DOHH2 (cell line): ENCODE data around the gene UBE2V1.

Experiments
- H3F3A ChIP-seq: fragments of 200-600 bp; sonication (generic), shearing (Covaris generic); 2 replicates; pipeline ENCODE4 v1.6.0; 2016; ENCODE audit warnings: antibody characterized with exemption, mild to moderate bottlenecking; ENCODE audit not compliant: control insufficient read depth, insufficient read depth
- H3K27ac ChIP-seq: fragments of 200-600 bp; sonication (generic); 2 replicates; pipeline ENCODE4 v1.5.1; 2014; ENCODE audit warnings: low read depth, mild to moderate bottlenecking, low read length, moderate library complexity
- H3K27me3 ChIP-seq: fragments of 200-600 bp; sonication (generic); 2 replicates; pipeline ENCODE4 v1.6.1; 2014; ENCODE audit warnings: mild to moderate bottlenecking, low read length, mixed read lengths; ENCODE audit not compliant: control insufficient read depth
- H3K36me3 ChIP-seq: fragments of 200-600 bp; sonication (generic); 2 replicates; pipeline ENCODE4 v1.6.1; 2014; ENCODE audit warnings: mild to moderate bottlenecking, low read length, moderate library complexity, mixed read lengths; ENCODE audit not compliant: control insufficient read depth
- H3K4me1 ChIP-seq: fragments of 200-600 bp; sonication (generic); 2 replicates; pipeline ENCODE4 v1.6.1; 2014; ENCODE audit warnings: mild to moderate bottlenecking, low read length, mixed read lengths; ENCODE audit not compliant: control insufficient read depth
- H3K4me2 ChIP-seq: fragments of 200-600 bp; sonication (generic); 2 replicates; pipeline ENCODE4 v1.6.0; 2014; ENCODE audit warnings: mild to moderate bottlenecking, low read length, moderate library complexity
- H3K4me3 ChIP-seq: fragments of 200-600 bp; sonication (generic); 2 replicates; pipeline ENCODE4 v1.5.1; 2014; ENCODE audit warnings: mild to moderate bottlenecking, low read length, mixed read lengths
- H3K79me2 ChIP-seq: fragments of 200-600 bp; sonication (generic); 2 replicates; pipeline ENCODE4 v1.6.1; 2014; ENCODE audit warnings: mild to moderate bottlenecking, low read length, mixed read lengths; ENCODE audit not compliant: control insufficient read depth
- H3K9me2 ChIP-seq: fragments of 200-600 bp; sonication (generic); replicated peaks from 2 replicates; pipeline ENCODE4 v1.6.1; 2014; ENCODE audit warnings: mild to moderate bottlenecking, low read length, mixed read lengths; ENCODE audit not compliant: control insufficient read depth
- H3K9me3 ChIP-seq: fragments of 200-600 bp; sonication (generic); 2 replicates; pipeline ENCODE4 v1.6.1; 2014; ENCODE audit warnings: antibody characterized with exemption, low read length, mixed read lengths; ENCODE audit not compliant: control insufficient read depth, insufficient read depth
- H4K20me1 ChIP-seq: fragments of 200-600 bp; sonication (generic); 2 replicates; pipeline ENCODE4 v1.6.0; 2014; ENCODE audit warnings: low read depth, mild to moderate bottlenecking, antibody characterized with exemption, low read length, moderate library complexity; ENCODE audit not compliant: control insufficient read depth, insufficient read depth
- CTCF ChIP-seq: fragments of 200-600 bp; sonication (generic); IDR thresholded peaks from one replicate; pipeline ENCODE4 v1.5.1; 2014; ENCODE audit warnings: antibody characterized with exemption, mild to moderate bottlenecking, low read depth, low read length; ENCODE audit not compliant: poor library complexity, severe bottlenecking
- EZH2phosphoT487 ChIP-seq: fragments of 200-600 bp; sonication (generic); IDR thresholded peaks from 2 replicates; pipeline ENCODE4 v1.6.1; 2017; ENCODE audit warnings: borderline replicate concordance, mild to moderate bottlenecking, antibody characterized with exemption, low read length, moderate library complexity, mixed read lengths

UBE2V1 gene

GRCh38 chr20:50116368-50116999, 3.5 kb upstream of the UBE2V1 start:
- H3K27ac ChIP-seq: no peak overlapping the region
- no peaks in the 10 kb centered on the region for H3K27me3 ChIP-seq

GRCh38 chr20:50115591-50116367, 2.8 kb upstream of the UBE2V1 start:
- TF ChIP-seq CTCF: no peak
- TF ChIP-seq EZH2phosphoT487: no peak
- H3K4me2 ChIP-seq: peak overlapping the region; percentile 97
- peak overlapping the region; percentile 16; the same call in 1 of the 2 replicates for H3K27ac ChIP-seq

More at GRCh38 chr20:50116368-50116999, 3.5 kb upstream of the UBE2V1 start:
- TF ChIP-seq CTCF (no peak), EZH2phosphoT487 (no peak)
- peaks cover 19% of the 10 kb centered on the region for H3F3A ChIP-seq
- H3K4me3 ChIP-seq: peak overlapping the region; percentile 81
- H4K20me1 ChIP-seq: peaks cover 4% of the 10 kb centered on the region; the same call in 1 of the 2 replicates
- peak overlapping the region; percentile 97 for H3K4me2 ChIP-seq
- peaks cover 41% of the 10 kb centered on the region for H3K79me2 ChIP-seq
- peaks cover 8% of the 10 kb centered on the region for H3K36me3 ChIP-seq
- H3K9me2 ChIP-seq: no peaks in the 10 kb centered on the region
- no peaks in the 10 kb centered on the region for H3K9me3 ChIP-seq
- H3K4me1 ChIP-seq: peaks cover 63% of the 10 kb centered on the region

GRCh38 chr20:50115041-50115512, 2.1 kb upstream of the UBE2V1 start:
- H3K36me3 ChIP-seq: peaks cover 17% of the 10 kb centered on the region
- peaks cover 15% of the 10 kb centered on the region for H4K20me1 ChIP-seq
- no peak for TF ChIP-seq CTCF
- no peak for TF ChIP-seq EZH2phosphoT487
- no peaks in the 10 kb centered on the region for H3K27me3 ChIP-seq
- H3K4me3 ChIP-seq: peak overlapping the region; percentile 81
- H3K9me2 ChIP-seq: no peaks in the 10 kb centered on the region
- H3K27ac ChIP-seq: 0 out of 2 replicates have a peak overlapping the region, but pooled peaks have one; percentile 16
- H3K9me3 ChIP-seq: no peaks in the 10 kb centered on the region
- peaks cover 55% of the 10 kb centered on the region for H3K79me2 ChIP-seq
- peak overlapping the region; percentile 97 for H3K4me2 ChIP-seq
- peaks cover 71% of the 10 kb centered on the region for H3K4me1 ChIP-seq
- H3F3A ChIP-seq: peaks cover 24% of the 10 kb centered on the region

More at GRCh38 chr20:50115591-50116367, 2.8 kb upstream of the UBE2V1 start:
- peaks cover 9% of the 10 kb centered on the region for H4K20me1 ChIP-seq
- no peaks in the 10 kb centered on the region for H3K27me3 ChIP-seq
- no peaks in the 10 kb centered on the region for H3K9me3 ChIP-seq
- H3F3A ChIP-seq: peaks cover 18% of the 10 kb centered on the region
- peaks cover 70% of the 10 kb centered on the region for H3K4me1 ChIP-seq
- peak overlapping the region; percentile 81 for H3K4me3 ChIP-seq
- H3K9me2 ChIP-seq: no peaks in the 10 kb centered on the region
- H3K36me3 ChIP-seq: peaks cover 13% of the 10 kb centered on the region
- H3K79me2 ChIP-seq: peaks cover 48% of the 10 kb centered on the region
